Fibroblast of peridontal ligament (primary cell): Measurements from ENCODE around the gene KCNK4.

Experiments used
- DNase-seq: peaks from one replicate; pipeline ENCODE4 v3.0.0-alpha.2; 2010; ENCODE audit errors: extremely low read depth

KCNK4 gene

DNA sequence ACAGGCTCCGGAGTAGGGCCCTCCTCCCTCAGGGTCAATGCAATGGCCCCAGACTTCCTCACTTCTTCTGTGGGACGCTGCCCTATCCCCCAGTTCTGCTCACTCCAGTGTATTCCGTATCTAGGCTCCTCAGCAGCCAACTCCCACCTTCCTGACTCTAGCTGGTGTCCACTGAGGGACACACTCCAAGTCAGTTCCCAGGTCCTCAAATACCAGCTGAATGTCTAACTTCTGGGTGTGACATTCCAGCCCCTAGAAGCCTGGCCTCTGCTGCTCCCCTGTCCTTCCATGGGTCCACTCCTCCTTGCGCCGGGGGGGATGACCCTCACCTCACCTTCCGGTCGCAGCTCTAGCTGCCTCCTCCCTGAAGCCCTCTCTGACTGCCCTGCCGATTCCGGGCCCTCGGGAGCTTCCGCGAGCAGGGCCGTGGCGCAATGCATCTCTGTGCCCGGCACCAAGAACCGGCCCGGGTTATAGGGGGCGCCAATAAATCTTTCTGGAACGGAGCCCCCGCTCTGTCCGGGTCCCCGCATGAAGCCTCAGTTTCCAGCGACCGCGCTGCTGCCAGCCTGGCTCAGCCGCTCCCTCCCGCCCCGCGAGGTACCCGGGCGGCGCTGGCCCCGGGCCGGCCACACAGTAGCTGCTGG, 22.1 kb upstream of the KCNK4 start:
- DNase-seq, result peak; percentile 31

DNA sequence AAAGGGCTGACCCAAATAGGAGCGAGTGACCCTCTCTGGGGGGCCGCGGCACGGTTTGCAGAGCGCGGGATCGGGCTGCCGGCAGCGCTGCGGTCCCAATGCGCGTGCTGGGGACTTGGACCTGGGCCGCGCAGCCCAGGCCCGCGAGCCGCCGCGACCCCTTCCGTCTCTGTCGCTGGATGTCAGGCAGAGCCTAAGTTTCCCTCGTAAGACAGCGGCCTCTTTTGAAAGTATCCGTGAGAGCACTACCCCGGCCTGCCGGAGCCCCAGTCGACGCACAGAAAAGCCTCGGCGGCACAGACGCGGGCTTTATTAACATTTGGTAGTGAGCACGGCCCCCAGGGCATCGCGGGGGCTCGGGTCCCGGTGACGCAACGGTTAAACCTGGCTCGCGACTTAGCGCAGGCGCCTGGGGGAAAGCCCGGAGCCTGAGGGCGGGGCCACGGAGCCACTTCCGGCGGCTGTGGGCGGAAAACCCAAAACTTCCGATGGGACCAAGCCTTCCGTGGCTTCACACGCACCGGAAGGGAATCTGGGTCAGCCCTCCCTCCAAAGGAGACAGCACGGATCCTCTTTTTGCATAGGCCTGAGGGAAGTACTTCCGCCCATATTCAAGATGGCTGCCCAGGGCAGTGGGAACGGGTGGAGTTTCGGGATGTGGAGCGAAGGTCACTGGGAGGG, 21.4 kb upstream of the KCNK4 start:
- DNase-seq, result peak; percentile 100

DNA sequence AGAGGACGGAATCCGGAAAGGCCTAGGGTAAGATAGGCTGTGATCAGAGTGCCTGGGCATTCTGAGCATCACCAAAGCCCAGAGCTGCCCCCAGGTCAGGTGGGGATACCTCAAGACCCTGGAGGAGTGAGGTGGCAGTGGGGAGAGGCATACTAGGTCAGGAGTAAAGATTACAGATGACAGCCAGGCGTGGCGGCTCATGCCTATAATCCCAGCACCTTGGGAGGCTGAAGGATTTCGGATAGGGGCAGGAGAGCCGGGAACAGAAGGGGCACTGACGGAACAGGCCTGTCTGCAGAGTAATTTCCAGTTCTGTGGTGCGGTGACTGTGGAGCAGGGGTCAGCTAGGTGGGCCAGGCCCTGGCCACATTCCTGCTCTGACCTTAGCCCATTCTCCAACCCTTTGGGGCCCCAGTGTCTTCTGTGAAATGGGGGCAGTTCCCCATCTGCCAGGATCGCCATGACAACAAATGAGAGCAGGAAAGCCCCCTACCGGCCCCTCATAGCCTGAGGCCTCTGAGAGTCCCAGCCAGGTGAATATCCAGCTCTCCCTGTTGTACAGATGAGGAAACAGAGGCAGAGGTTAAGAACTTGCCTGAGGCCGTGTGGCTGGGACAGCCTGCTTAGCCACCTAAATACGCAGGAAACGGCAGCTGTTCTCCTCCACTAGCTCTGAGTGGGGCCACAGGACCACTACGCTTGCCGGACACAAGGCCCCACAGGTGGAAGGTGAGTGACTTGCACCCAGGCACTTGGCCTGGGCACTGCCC, 15.9 kb upstream of the KCNK4 start:
- DNase-seq, result no peak

DNA sequence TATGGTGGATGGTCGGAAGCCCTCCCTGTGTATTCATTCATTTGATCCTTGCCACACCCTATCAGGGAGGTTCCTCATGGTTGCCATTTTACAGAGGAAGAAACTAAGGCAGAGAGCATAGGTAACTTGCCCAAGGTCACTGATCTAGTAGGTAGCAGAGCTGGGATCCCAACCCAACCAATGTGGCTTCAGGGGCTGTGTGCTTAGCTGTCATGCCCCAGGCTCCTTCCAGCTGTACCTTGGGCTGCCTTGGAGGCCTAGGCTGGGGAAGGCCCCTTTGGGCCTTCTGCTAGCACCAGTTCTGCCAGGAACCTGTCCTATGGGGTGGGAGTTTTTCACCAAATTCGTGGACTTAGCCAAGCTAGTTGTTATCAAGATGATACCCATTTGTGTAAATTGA, 15.3 kb upstream of the KCNK4 start:
- no peak for DNase-seq

DNA sequence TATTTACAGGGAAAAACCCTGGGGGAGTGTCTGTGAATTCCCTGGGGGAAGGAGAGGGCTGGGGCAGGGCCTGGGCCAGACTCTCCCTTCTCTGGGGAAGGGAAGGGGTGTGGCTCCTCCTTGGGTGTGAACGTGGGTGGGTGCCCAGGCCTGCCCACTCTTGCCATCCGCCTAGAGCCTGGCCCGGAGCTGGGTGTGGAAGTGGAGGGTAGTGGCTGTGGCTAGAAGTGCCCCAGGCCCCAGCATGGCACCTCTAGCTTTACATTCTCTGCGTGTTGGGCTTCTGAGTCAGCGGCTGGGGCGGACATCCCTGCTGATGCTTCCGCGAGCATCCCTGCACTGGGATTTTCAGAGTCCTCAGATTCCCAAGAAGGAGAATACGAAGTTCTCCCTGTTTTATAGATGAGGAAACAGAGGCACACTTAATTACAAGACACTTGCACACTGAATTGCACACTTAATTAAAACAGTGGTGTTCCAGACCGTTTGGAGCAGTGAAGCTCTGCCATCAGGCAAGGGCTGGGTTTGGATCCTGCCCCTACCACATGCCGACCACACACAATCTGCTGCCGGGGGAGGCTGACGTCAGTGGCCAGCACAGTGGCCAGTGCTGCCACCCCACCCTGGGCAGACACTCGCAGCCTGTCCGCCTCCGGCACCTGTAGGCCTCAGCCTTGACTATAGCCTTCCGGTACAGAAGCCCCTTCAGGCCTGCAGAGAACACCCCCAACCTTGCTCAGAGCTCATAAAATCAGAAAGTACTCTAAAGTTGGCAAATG, 14.3 kb upstream of the KCNK4 start:
- DNase-seq, result no peak

DNA sequence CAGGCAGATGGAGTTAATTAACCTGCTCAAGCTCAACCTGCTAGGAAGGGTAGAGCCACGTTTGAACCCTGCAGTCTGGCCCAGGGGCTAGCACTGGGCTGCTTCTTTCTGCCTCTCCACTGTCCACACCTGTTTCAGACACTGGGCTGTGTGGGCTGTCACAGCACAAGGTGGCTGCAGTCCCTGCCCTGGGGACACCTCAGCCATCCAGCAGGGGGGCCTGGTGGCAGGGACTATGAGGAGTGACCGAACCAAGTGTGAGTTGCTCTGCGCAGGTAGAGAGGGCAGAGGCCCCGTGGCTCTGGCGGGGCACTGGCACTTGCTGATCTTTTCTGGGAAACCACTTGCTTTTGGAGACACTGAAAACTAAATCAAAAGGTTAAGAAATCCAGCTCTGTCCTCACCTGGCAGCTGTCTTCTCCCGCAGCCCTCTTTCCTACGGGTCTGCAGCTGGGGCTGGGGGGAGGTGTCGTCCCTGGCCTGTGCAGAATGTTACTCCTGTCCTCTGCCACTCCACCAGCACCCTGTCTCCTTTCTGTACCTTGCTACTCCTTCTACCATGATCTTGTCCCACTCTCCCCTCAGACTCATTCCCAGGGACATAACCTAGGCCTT, 12.4 kb upstream of the KCNK4 start:
- no peak for DNase-seq

DNA sequence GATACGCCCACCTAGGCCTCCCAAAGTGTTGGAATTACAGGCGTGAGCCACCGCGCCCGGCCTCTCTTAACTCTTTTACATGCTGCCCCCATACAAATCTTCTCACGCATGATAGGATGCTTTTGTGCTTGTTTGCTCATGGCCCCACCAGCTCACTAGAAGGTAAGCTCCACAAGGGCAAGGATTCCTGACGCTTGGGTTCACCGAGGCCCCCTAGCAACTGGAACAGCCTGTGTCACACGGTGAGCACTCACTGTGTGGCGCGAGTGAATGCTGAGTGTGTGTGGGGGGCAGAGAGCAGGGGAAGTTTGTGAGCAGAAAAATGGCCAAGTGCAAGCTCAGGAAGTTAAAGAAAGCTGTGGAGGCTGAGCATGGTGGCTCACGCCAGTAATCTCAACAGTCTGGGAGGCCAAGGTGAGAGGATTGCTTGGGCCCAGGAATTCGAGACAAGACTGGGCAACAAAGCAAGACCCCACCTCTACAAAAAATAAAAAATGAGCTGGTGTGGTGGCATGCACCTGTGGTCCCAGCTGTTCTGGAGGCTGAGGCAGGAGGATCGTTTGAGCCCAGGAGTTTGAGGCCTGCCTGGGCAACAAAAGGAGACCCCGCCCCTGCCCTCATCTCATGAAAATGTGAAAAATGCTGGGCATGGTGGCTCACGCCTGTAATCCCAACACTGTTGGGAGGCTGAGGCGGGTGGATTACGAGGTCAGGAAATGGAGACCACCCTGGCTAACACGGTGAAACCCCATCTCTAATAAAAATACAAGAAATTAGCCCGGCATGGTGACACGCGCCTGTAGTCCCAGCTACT, 8.9 kb upstream of the KCNK4 start:
- DNase-seq, result no peak

DNA sequence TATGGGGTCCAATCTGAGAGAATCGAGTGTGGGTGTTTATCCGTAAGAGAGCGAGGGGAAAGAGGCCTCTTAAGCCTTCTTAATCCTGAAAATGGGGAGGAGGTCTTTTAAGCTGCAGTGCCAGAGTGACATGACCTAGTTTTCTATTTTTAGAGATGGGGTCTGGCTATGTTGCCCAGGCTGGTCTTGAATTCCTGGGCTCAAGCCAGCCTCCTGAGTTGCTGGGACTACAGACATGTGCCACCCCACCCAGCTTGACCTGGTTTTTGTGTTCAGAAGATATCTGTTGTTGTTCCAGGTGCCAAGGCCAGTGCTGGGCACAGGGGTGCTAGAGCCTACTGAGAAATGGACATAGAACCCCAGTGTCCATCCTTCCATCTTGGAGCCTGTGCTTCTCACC, 8.0 kb upstream of the KCNK4 start:
- no peak for DNase-seq

DNA sequence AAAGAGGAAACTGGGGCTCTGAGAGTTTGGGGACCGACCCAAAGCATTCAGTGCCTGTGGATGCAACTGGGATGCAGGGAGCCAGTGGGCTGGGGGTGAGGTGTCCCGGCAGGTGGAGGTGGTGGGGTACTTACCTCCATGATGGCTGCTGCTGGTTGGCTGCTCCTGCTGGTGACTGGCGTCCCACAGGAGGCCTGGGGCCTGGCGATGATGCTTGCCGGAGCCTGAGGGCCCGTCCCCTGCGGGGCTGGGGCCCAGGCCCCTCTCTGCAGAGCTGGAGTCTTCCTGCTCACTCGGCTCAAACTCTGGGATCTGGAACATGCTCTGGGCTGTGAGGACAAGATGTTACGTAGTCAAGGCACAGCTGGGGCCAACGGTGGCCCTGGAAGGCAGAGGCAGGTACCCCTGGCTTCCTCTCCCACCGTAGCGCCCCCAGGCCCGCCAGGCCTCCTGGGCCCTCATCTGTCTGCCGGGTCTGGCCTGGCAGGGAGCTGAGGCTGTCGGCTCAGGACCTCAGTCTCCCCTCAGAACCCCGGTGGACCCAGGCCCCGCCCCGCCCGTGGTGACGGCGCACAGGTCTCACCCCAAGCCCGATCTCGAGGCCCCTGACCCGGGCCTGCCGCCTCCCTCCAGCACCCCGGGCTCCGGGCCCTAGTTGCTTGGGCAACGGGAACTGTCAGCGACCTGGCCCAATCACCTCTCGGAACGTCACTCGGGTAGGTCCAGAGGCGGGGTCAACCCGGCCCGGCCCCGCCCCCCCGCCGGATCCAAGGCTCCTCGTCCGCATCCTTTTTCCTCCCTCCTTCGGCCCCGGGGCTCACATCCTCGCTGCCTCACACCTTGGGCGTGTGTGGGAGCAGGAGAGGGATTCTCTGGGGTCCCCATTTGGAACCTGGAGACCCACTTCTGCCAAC, 6.8 kb upstream of the KCNK4 start, which contains the start of gene BAD:
TSS of gene BAD (minus strand) at position 618 of the 914 bp plus-strand sequence. CDS start at position 321, 297 bp downstream.
- DNase-seq, result peak; percentile 88

DNA sequence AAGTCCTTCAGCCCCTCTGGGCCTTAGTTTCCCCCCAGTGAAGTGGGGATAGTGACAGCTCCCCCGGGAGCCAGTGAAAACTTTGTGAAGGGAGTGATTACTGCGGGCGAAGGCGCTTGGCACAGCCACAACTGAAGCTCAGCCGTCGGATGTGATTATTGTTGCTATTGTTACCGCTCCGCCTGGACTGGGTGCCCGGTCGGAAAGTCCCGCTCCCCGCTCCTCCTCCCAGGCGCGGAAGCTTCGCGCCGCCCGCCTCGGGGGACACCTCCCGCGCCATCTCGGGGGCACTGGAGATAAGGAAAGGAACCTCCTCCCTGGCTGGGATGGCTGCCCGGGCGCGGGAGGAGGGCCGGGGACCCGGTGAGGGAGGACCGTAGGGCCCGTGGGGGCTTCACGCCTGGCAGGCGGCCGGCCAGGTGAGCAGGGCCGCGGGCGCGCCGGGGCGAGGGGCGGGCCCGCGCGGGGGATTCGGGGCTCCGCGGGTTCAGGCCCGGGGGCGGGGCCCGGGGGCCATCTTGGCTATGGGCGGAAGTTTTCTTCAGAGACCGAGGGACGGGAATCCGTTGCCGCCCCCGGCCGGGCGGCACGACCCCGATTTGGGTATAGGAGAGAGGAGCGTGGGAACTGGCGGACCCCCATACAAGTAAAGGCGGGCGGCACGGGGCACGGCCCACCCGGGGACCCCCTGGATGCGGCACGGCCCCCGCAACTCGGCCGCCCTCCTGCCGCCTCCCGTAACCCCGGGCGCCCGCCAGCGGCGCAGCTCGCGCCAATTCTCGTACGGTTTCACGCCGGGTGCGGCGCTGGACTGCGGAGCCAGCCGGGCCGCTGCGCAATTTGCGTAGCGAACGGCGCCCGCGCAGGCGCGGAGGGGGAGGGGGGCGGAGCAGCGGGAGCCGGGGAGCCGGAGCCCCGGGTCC, 5.9 kb upstream of the KCNK4 start, which contains the start of gene GPR137:
TSS of gene GPR137 (plus strand) at position 887 of the 923 bp plus-strand sequence. CDS start 677 bp downstream, outside the sequence.
- peak; percentile 55 for DNase-seq

DNA sequence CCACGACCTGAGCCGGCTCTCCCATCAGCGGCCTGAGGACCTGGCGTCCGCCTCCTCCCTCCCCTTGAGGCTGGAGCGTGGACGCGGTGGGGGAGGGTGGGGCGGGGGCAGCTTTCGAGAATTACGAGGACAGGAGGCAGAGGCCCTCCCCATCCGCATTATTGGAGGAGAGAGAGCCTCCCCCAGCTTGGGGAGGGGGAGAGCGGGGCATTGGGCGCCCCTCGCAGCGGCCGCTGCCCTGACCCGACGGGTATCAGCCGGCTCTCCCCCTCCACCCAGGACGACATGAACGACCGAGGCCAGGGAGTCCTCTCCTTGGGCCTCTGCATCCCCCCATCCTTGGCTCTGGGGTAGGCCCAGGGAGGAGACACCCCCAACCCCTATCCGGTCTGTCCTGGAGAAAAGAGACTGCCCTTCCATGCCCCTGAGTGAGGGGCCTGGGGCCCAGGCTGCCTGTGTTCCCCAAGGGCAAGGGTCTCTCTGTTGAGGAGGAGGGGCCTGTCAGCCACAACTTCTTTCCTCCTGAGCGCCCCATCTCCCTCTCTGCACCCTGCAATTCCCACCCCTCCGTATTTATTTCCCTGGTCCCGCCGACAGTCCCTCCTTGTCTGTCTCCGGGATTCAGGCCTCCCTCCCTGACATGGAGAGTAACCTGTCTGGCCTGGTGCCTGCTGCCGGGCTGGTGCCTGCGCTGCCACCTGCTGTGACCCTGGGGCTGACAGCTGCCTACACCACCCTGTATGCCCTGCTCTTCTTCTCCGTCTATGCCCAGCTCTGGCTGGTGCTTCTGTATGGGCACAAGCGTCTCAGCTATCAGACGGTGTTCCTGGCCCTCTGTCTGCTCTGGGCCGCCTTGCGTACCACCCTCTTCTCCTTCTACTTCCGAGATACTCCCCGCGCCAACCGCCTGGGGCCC, 5.0 kb upstream of the KCNK4 start:
- DNase-seq, result no peak

DNA sequence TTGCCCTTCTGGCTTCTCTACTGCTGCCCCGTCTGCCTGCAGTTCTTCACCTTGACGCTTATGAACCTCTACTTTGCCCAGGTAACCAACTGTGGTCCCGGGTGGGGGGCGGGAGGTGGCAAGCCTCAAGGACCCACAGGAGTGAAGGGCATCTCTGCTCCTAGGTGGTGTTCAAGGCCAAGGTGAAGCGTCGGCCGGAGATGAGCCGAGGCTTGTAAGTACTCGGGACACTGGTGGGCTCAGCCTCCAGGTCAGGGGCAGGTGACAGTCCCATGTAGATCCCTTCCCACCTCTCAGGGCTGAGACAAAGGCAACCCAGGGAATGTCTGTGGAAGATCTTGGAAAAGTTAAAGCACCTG, 4.3 kb upstream of the KCNK4 start:
- no peak for DNase-seq

DNA sequence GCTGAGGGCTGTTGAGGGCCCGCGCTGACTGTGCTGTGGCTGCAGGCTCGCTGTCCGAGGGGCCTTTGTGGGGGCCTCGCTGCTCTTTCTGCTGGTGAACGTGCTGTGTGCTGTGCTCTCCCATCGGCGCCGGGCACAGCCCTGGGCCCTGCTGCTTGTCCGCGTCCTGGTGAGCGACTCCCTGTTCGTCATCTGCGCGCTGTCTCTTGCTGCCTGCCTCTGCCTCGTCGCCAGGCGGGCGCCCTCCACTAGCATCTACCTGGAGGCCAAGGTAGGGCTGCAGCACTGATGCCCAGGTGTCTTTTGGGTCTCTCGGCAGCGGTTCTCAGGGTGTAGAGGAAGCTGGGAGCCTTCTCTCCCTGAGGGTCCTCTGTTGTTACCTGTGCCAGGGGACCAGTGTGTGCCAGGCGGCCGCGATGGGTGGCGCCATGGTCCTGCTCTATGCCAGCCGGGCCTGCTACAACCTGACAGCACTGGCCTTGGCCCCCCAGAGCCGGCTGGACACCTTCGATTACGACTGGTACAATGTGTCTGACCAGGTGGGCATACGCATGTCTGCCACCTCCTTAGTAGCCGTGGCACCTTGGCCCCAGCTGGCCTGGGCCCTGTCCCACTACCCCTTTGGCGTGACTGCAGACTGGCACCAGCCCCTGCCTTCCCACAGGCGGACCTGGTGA, 3.3 kb upstream of the KCNK4 start:
- no peak for DNase-seq

DNA sequence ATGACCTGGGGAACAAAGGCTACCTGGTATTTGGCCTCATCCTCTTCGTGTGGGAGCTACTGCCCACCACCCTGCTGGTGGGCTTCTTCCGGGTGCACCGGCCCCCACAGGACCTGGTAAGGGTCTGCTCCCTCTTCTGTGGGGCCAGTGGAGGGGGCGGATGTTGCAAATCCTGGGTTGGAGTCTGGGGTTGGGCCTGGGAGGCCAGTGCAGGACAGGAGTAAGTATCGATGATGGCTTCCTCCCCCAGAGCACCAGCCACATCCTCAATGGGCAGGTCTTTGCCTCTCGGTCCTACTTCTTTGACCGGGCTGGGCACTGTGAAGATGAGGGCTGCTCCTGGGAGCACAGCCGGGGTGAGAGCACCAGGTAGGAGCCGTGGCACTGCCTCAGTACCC, 2.8 kb upstream of the KCNK4 start:
- DNase-seq, result no peak

DNA sequence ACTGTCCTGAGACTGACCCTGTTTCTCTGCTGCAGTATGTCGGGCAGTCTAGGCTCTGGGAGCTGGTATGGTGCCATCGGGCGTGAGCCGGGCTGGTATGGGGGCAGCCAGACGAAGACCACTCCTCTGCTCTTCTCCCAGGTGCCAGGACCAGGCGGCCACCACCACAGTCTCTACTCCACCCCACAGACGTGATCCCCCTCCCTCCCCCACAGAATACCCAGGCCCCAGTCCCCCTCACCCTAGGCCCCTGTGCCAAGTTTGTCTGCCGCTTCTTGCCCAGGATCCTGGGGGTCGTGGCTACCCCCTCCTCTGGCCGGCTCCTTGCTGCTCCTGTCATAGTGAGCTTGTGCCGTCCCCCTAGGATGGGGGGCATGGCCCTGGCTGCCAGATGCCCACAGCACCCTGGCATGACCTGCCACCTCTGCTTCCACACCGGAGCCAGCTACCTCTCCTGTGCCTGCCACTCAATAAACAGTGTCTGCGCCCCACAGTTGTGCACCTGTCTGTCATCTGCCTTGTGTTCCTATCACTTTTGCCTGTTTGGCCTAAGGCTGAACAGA, 2.0 kb upstream of the KCNK4 start:
- DNase-seq, result no peak
